Middle frontal gyrus (tissue), 1 donor: ENCODE data around the gene TH.

Source experiments
- DNase-seq: peaks from one replicate; pipeline ENCODE4 v3.0.0-alpha.2; 2015; ENCODE audit warnings: low spot score; ENCODE audit errors: extremely low spot score

Gene TH

DNA sequence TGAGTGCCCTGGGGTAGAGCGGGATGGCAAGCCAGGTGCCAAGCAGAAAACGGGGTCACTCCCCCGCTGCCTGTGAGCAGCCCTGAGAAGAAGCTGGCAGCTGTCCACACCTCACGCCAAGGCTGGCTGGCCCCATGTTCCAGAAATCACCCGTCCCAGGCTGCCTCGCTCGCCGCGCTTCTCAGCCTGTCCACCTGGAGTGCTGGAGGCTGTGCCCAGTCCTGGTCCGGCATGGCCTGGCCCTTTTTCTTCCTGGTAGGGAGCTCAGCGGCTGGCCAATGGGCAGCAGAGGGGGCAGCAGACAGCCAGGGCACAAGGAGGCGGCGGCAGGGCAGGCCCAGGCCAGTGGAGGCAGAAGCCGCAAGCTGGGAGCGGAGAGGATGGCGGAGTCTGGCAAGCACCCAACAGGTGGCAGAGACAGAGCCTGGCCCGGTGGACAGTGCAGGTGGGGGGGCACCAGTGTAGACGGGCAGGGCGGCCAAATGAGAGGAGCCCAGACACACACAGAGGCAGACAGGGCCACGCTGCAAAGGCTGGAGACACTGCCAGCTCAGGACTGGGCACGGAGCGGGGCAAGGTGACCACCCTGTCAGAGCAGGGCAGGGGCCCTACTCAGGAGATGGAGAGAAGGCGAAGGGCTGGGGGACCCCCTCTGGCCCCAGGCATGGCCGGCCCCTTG is 37.2 kb upstream of the TH start:
- DNase-seq = no peak

DNA sequence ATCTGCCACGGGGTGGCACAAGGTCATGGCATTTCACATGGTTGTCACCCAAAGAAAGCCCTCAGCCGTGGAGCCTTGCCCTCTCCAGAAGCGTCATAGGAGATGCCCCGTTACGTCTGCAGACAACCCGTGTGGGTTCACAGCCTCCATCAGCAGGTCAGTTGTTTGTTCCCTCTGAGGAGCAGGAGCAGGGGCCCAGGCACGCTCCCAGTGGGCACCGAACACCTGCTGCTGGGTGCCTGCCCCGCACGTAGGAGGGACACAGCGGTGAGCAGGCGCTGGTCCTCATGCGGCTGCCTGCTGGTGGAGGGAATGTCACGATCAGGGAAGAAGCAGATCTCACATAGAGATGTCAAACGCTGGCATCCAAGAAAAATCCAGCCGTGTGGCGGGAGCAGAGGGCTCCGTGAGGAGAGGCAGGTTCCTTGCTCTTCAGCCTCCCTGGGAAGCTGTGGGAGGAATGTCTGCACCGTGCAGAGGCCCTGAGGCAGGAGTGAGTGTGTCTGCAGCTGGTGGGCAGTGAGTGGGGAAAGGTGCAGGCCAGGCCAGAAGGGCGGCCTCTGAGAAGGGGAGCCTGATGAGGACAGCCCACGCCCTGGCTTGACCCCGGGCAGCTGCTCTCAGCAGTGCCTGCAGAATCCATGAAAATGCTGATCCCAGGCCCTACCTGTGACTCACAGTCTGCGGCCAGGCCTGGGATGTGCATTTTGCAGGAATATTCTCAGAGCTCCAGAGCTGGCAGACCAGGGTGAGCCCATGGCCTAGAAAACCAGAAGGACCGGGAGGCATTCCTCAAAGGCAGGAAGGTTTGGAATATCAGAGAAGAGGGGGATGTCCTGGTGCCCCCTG is 36.4 kb upstream of the TH start:
- no peak for DNase-seq

DNA sequence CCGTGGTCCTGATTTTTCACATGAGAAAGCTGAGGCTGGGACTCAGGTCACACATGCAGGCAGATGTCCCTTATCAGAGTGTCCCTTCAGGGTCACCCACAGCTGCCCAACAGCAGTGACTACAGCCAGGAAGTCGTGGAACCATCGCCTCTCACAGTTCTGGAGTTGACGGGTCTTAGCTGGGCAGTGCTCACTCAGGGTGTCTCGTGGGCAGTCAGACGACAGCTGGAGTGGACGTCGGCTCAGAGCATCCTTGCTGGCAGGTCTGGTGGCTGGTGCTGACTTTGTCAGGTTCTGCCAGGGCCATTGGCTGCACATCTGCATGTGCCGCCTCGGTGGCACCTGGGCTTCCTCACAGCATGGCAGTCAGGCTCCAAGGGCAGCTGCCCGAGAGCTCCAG is 35.6 kb upstream of the TH start:
- DNase-seq = no peak

DNA sequence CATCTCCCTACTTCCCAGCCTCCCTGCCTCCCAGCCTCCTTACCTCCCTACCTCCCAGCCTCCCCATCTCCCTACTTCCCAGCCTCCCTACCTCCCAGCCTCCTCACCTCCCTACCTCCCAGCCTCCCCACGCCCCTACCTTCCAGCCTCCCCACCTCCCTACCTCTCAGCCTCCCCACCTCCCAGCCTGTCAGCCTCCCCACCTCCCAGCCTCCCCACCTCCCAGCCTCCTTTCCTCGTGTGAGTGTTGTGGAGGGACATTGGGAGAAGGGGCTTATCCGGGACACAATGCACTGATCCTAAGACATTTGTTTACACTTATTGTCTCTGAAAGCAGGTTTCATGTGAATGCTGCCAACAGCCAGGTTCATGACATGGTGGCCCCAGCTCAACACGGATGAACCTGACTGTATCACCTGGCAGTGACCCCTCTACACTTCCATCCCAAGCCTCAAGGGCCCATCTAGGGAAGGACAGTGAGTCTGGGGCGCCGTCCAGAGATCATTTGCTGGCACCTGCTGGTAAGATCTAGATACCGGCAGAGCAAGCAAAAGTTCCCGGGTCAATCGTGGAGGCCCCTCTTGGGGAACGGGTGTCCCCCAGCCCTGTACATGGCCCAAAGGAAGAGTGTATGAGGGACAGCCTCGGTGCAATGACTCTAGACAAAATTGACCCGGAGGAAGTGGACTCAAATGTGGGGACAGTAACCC is 34.5 kb upstream of the TH start:
- no peak for DNase-seq

DNA sequence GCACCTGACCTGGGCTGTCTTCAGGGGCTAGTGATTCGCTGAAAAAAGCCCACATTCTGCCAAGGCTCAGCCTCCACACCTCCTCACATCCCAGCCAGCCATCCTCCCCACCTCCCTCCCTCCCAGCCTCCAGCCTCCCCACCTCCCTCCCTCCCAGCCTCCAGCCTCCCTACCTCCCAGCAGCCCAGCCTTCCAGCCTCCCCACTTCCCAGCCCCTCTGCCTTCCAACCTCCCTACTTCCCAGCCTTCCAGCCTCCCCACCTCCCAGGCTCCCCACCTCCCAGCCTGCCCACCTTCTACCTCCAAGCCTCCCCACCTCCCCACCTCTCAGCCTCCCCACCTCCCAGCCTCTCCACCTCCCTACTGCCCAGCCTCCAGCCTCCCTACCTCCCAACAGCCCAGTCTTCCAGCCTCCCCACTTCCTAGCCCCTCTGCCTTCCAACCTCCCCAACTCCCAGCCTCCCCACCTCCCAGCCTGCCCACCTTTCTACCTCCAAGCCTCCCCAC is 33.7 kb upstream of the TH start:
- no peak for DNase-seq

DNA sequence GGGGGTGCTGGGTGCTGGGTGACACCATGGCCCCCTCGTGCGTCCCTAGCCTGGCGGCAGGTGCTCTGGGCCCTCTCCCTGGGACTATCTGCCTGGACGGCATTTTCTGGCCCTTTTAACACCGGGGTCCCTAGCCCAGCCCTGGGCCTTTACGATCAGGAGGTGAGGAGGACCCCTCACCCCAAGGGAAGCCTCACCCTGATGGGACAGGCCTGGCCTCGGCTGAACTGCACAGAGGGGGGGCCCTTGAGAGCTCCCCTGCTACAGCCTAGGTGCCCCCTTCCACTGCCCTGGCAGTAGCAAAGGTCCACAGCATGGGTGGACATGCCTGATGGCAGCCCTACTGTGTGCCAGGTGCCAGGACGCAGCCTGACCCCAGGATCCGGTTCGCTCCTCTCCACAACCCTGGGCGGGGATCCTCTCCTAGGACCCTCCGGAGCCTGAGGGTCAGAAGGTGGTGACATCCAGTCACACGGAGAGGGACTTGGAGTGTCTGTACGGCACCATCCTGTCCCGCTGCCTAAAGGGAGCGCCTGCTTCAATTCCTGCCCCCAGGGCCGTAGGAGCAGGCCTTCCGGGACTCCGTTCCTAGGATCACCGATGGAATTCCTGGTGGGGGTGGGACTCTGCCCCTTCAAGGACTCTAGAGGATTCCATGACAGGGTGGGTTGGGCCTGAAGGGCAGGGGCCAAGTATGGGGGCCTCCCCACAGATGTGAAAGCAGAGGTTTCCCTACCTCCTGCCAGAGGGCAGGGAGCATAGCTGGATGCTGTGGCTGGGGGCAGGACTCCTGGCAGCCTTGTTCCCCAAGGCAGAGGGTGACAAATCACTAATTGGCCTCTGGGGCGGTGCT is 33.0 kb upstream of the TH start:
- no peak for DNase-seq

DNA sequence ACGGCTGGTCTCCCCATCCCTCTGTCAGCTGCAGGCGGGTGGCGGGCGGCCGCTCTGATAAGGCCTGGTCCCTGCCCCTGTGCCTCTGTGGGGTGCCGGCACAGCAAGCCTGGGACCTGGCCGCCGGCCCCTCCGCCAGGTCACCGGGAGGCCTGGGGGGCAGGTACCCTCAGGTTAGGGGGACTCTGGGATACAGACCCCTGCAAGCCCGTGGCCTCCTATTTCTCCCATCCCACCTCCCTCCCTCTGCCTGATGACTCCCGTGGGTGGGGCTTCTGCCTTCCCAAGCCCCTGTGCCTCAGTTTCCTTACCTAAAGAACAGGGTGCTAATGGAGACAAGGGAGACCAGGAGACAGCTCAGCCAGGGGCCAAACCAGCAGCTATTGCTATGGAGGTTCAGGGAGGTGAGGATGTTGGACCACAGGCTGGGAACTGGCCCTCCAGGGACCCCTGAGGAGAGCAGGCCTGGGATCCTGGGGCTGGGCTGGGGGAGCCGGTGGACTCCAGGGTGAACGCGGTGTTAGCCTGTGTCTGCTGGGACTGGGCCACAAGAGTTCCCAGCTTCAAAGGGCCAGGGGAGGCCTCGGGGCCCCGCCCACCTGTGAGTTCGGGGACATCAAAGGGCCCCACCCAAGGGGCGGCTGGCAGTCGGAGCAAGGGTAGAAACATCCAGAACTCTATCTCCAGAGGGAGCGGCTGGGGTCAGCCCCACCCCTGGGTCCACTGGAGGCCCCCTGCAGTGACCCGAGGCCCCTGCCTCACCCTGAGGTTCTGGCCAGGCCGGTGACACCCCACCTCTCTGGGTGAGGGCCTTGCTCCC is 32.0 kb upstream of the TH start:
- DNase-seq = no peak

DNA sequence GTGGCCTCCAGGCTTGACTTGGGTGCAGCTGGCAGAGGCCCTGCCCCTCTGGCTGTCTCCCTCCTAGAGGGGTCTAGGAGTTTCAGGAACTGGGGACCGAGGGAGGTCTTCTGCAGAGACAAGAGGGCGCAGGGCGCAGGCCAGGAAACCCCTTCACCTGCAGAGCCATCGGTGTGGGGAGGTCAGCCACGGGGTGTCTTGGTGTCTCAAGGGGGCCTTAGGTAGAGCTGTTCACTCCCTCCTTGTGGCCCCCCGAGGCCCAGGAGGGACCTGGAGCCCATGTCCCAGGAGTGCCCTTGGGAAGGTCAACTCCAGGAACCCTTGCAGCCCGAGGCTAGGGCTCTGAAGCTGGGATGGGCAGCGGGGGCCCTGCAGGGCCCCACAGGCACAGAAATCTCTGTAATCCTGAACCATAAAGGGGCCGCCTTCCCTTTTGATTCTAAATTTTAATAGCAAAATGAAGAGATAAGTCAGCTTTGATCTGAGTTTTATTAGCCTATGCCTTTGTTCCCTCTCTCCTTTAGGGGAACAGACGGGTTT is 31.4 kb upstream of the TH start:
- no peak for DNase-seq

DNA sequence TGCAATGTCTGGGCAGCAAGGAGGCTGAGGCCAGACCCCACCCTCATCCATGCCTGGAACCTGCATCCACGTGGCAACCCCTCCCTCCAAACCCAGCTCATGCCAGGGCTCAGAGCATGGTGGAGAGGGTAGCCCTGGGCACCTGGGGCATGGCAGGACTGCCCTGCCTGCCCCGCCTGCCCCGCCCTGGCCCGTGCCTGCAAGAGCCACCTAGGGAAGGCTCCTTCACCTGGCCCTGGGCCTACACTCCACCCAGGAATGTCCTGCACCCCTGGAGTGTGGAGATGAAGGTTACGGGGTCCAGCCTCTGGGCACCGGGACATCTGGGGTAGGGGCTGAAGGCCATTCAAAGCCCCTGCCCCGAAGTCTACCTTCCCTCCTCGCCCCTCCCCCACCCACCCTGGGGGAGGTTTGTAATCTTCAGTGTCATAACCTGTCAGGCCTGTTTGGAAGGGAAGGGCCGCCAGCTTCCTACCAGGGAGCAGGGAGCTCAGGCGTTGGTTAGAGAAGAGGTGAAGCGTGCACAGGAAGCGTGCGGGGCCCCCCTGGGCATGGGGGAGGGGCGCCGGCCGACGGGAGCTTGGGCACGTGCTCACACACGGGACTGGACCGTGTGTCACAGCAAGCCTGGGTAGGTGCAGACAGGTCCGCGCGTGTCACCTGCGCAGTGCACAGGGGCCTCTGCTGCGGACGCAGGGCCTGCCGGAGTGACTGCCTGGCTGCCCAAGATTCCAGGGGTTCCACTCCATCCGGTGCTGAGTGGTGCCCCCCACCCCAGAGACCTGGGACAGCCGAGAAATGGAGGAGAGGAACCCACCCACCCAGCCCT is 30.7 kb upstream of the TH start:
- no peak for DNase-seq

DNA sequence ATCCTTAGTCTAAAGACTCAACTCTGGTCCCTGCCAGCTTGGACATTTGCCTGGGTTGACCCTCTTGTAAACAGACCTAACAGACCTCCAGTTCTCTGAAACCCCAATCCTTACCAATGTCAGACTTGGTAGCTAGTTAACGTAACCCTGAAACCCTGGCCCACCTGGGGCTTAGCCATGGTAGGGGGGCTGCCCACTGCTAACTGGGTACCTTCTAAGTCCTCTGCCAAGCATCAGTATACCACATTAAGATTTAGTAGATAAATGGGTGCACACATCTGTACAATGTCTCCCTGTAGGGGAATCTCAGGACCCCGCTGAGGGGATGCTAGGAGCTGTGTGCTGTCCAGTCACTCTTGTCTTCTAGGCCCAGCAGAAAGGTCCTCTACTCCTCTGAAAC is 29.9 kb upstream of the TH start:
- no peak for DNase-seq

DNA sequence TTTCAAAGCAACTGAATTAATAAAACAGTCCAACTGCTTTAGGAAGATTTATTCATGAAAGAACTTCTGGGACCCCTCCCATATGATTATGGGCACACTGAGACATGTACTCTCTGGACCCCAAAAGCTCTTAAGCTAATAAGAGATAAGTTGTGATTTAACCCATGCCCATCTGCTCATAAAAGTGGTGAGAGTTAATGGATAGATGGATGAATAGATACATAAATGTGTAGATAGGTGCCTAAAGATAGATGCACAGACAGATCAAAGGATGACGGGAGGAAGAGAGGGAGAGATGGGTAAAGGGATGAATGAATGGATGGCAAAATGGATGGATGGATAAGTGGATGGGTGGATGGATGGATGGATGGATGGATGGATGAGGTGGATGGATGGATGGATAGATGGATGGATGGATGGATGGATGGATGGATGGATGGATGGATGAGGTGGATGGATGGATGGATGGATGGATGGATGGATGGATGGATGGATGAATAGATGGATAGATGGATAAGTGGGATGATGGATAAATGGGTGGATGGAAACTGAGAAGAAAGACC is 29.4 kb upstream of the TH start:
- no peak for DNase-seq

DNA sequence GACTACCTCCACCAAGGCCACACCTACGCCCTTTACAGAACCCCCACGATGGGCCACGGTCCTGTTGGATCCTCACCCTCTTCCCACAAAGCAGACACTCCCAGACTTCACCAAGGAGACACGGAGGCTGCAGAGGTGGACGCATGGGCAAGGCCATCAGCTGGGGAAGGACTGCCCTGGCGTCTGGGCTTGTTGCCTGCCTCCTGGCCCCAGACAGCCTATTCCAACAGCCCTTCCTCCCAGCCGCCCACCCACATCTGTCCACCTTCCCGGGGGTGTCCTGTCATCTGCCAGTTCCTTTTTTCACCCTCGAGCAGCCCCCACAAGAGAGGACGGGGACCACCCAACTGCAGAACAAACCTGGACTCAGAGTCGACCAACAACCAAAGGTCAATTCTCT is 28.9 kb upstream of the TH start:
- no peak for DNase-seq

DNA sequence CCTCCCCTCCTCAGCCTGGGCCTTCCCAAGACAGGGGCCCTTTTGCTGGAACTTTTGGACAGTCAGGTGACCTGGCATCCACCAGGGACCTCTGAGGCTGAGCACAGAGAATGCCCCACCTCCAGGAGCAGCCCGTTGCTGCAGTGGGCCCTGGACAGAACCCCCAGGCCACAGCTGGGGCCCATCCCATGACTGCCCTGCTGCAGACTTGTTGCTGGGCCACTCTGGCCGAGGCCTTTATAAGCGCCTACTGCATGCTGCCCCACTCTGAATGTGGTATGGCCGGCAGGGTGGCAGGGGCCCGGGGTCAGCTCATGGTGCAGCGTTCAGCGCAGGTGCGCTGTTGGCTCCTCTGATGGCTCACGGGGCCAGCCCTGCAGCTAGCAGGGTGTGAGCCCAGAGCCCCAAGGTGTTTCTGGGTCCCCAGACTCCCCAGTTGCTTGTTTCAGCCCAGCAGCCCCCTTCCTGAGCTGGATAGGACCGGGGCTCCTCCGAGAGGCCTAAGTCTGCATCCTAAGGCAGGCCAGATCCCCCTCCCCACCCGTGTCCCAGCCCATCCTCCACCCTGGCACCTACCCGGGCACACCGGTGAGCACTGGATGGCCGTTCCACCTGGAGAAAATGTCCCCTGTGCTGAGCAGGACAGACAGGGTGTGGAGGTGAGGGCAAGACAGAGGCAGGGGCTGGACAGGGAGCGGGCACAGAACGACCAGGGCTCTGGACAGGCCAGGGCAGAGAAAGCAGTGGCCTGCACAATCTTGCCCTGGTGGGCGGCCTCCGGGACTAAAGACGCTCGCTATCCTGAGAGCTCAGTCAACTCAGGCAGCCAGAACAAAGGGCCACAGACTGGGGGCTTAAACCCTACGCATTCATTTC is 28.1 kb upstream of the TH start:
- no peak for DNase-seq

DNA sequence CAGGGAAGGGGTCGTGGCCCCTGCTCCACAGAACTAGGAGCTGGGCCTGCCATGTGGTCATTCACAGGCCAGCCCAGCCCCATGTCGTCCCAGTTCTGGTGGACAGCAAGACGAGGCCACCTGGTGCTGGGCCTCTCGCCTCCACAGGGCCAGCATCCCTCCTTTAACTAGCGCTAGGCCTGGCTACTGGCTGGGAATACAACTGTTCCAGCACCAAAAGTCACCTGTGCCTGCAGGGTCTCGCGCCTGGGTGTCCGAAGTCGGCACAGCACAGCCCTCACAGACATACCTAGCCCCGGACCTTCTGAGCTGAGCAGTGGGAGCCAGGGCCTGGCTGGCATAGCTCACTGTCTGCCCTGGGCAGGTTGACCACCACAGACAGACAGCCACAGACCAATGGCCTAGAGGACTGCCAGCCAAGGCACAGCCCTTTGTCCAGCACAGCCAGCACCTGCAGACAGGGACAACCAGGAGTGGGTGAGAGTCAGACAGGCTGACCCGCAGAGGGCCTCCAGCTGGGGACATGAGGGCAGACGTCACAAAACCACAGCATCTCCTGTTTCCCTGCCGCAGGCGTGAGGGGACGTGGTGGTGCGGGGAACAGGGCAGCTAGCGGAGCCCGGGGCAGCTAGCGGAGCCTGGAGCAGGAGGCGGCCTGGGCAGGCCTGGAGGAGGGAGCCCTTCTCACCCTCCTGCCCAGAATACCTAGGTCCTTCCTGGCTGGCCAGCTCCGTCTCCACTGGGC is 27.2 kb upstream of the TH start:
- DNase-seq = no peak

DNA sequence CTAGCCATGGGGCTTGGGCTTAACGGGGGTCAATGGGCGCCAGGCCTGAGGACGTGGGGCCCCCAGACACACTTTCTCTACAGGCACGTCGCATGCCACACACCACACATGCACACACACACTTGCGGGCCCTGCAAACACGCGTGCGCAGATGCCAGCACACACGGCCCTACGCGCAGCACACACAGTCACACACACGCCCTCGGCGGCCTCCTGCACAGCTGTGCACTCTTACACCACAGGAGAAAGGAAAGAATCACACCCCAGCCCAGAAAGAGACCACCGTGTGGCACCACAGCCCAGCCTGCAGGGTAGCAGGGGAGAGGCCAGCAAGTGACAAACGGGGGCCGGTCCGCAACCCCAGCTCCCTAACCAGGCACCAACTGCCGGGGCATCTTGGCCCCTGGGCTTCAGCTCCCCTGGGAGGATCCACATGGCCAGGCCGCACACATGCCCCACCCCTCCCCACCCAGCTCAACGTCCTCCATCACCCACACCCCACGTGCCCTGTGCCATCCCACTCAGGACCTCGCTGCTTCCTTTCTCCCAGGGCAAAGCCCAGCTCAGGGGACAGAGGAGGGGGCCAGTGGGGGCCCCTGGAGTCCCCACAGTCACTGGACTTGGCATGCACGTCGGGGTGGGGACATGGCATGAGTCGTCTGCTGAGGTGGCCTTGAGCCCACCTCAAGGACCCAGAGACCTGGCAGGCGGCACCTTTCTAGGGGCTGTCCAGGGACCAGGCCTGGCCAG is 26.3 kb upstream of the TH start:
- no peak for DNase-seq

DNA sequence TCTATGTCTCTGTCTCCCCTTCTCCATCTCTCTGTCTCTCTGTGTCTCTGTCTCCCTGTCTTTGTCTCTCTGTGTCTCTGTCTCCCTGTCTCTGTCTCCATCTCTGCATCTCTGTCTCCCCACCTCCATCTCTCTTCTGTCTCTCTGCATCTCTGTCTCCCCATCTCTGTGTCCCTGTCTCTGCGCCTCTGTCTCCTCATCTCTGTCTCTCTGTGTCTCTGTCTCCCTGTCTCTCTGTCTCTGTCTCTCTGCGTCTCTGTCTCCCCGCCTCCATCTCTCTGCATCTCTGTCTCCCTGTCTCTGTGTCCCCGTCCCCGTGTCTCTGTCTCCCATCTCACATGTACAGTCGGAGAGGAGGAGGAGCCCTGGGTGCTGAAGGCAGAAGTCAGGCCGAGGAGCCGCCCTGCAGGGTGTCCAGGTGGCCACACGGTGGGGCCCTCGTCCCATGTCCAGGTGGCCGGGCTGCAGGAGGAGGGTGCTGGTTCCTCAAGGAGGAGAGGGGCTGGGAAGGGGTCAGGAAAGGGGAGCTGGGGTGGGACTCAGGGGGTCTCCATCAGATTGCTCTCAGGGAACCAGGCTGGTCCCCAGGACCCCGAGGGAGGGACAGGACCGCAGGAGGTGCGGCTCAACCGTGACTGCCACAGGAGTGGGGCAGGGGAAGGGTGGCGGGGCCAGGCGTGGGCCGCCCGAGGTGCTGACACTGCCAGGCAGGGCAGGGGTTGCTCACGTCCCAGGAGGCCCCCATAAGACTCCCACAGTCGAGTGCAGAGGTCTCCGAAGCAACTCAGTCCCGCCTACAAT is 25.6 kb upstream of the TH start:
- no peak for DNase-seq
